Skeletal muscle cell (primary cell): ENCODE data around the gene MAS1.

Experiments used
- DNase-seq: peaks from one replicate; pipeline ENCODE4 v3.0.0-alpha.2; 2010; ENCODE audit warnings: low read depth
- H3K4me3 ChIP-seq: 2 replicates; pipeline ENCODE4 v1.5.1; 2011; ENCODE audit warnings: low read depth, mild to moderate bottlenecking, control low read depth, low read length, moderate library complexity

The MAS1 gene

DNA sequence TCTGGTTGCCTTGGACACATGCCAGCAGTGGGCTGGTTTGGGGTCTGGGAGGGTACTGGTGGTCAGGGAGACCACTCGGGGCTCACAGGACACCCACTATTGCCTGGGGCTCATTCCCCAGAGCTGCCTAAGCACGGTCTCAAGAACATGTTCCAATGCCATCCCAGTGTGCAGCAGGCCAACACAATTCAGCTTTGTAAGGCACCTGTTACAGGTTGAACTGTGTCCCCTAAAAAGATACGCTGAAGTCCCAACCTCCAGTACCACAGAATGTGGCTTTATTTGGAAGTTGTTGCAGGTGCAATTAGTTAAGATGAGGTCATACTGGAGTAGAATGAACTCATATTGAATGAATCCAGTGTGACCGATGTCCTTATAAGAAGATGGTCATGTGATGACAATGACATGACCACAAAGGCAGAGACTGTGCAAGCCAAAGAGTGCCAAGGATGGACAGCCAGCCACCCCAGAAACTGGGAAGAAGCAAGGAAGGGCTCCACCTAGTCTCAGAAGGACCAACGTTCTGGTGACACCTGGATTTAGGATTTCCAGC lies 13.5 kb upstream of the MAS1 start:
- no peak for DNase-seq
- no peak overlapping the region for H3K4me3 ChIP-seq

- DNase-seq, result no peak
- no peak overlapping the region for H3K4me3 ChIP-seq
Observed at GRCh38 chr6:159878341-159878740, 12.4 kb upstream of the MAS1 start.

- H3K4me3 ChIP-seq, result no peak overlapping the region
- DNase-seq, result no peak
Observed at GRCh38 chr6:159879856-159880255, 10.9 kb upstream of the MAS1 start.

GRCh38 chr6:159880412-159880975 lies 10.3 kb upstream of the MAS1 start:
- H3K4me3 ChIP-seq, result no peak overlapping the region
- DNase-seq, result no peak

- no peak for DNase-seq
Observed at GRCh38 chr6:159884720-159885119, 6.1 kb upstream of the MAS1 start.

DNA sequence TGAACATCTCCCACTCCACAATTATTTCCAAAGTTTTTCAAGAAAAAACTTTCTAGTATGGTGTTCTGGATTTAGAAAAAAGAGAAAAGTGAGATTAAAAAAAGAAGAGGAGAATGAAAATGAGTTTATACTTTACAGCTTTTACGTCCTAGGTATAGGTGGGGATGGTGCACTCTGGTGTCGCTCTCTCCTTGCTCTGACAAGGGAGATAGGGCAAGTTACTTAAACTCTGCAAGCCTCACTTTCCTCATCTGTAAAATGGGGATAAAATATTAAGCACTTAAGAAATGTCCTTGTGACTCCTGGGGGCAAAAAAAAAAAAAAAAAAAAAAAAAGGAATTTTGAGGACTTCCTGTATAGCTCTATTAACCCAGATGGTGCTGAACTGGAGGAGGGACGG lies 4.5 kb upstream of the MAS1 start:
- no peak overlapping the region for H3K4me3 ChIP-seq
- DNase-seq, result no peak

More at GRCh38 chr6:159884720-159885119, 6.1 kb upstream of the MAS1 start:
- no peak overlapping the region for H3K4me3 ChIP-seq

- DNase-seq, result no peak
- no peak overlapping the region for H3K4me3 ChIP-seq
Observed at GRCh38 chr6:159887146-159887545, 3.6 kb upstream of the MAS1 start.

DNA sequence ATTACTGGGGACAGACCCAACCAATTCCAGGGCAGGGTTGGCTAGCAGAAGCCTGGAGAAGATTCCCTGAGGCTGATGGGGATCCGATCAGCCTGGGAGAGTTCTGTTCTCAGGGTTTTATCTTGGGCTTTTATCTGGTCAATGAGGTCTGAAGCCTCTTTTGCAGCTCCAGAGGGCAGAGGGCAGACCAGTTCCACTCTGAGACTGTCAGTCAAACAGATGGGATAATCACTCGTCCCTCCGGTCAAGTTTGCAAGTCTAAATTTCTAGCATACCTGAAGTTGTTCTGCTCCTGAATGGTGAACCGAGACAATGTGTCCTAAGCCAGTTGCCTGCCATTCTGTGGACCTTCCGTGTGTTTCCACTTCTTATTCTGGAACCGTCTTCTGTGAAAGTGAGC lies 3.0 kb upstream of the MAS1 start:
- H3K4me3 ChIP-seq, result no peak overlapping the region
- DNase-seq, result no peak

GRCh38 chr6:159890201-159890600 lies 587 bp upstream of the MAS1 start:
- no peak overlapping the region for H3K4me3 ChIP-seq
- no peak for DNase-seq

- no peak overlapping the region for H3K4me3 ChIP-seq
- DNase-seq, result no peak
Observed at GRCh38 chr6:159892053-159892452, 1.3 kb downstream of the MAS1 start.

DNA sequence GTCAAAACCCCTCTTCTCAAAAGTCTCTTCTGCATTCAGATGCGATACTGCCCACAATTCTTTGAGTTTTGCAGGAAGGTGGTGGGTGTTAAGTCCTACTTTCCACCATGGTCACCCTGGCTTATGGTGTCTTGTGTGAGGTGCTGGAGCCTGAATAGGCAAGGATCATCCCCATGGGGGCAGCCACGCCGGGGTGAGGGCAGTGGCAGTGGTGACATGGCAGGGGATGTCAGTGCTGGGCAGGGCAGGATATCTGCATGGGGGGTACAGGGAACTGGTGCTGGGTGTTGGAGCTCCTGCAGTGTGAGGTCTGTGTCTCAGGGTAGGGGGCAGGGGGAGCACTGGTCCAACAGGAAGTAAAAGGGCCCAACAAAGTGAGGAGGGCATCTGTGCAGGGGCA lies 2.3 kb downstream of the MAS1 start:
- H3K4me3 ChIP-seq, result no peak overlapping the region
- DNase-seq, result no peak

DNA sequence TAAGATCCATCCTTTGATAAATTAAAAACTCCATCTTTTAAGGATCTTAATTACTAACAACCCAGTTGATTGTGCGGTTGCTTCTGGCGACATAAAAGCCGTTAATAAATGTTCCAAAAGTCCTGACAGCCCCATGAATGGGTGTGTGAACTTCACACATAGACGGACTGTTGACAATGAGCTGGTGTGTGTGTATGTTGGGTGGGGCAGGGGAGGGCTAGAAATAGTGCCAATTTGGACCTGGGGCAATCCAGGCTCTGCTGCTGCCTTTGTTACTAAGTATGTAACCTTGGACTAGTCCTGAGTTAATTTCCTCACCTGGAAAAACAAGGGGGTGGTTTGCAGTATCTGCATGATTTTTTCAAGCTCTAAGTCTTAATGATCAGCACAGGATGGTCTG lies 4.2 kb downstream of the MAS1 start:
- H3K4me3 ChIP-seq, result no peak overlapping the region
- no peak for DNase-seq

- H3K4me3 ChIP-seq, result no peak overlapping the region
- DNase-seq, result no peak
Observed at GRCh38 chr6:159897603-159898002, 6.8 kb downstream of the MAS1 start.

GRCh38 chr6:159898519-159898918 lies 7.7 kb downstream of the MAS1 start:
- DNase-seq, result no peak
- H3K4me3 ChIP-seq, result no peak overlapping the region

- peak; percentile 86 for DNase-seq
- peak overlapping the region; percentile 22 for H3K4me3 ChIP-seq
Observed at GRCh38 chr6:159899994-159900745, 9.4 kb downstream of the MAS1 start.

GRCh38 chr6:159902620-159903019 lies 11.8 kb downstream of the MAS1 start:
- no peak overlapping the region for H3K4me3 ChIP-seq
- no peak for DNase-seq

DNA sequence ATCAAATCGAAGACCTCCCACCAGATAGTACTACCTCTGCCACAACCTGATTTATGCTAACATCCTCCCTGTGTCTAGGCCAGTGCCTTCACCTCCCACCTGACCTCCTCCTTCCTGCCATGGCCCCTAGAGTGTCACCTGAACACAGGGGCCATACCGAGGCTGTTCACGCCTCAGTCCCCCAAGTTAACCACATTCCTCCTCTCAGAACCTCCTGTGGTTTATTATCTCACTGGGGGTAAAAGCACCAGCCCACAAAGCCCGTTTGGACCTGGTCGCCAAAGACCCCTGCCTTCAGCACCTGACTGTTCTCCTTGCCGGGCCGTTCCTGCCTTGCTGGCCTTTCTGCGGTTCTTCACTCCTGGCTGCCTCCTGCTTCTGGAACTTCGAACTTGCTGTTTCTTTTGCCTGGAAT lies 13.7 kb downstream of the MAS1 start:
- no peak overlapping the region for H3K4me3 ChIP-seq
- DNase-seq, result no peak

- no peak overlapping the region for H3K4me3 ChIP-seq
- no peak for DNase-seq
Observed at GRCh38 chr6:159906400-159906799, 15.6 kb downstream of the MAS1 start.

DNA sequence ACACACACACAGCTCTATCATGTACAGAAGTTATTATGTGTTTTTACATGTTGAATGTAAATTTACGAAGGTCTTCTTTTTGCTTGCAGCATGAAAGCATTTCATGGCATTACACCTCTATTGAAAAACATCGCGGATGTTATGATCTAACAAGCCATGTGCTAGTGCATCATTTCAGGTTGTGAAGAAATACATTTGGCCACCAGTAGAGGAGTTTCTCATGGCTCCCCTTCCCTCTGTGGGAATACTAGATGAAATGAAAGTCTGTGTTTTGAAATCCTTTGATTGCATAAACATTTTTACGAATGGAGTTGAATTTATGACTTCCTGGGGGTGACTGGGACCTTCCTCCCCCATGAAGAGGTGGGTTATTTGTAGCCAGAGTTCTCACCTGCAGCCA lies 17.7 kb downstream of the MAS1 start:
- peak; percentile 52 for DNase-seq
- no peak overlapping the region for H3K4me3 ChIP-seq

DNA sequence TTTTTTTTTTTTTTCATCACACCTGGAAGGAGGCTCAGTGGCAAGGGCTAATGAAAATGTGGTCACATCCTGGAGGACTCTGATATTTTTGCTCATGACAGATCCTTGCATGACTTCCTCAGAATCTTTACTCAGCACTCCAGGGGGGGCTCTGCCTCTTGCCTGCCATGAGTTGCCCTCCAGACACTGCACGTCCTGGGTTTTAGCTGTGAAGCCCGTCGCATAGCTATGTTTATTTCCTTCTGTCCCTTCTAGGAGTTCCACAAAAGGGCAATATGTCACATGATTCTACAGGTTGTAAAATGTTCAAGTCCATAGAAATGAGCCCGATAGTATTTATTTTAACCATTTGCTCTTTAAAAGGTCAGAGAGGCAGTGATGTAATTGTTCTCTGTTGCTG lies 18.2 kb downstream of the MAS1 start:
- DNase-seq, result no peak
- no peak overlapping the region for H3K4me3 ChIP-seq

- no peak overlapping the region for H3K4me3 ChIP-seq
- no peak for DNase-seq
Observed at GRCh38 chr6:159910342-159910741, 19.6 kb downstream of the MAS1 start.
